DND-41 (cell line): ENCODE data around the gene FAM3B.

ENCODE experiments used
- ATAC-seq: fragments of 200-7000 bp; cut with Tn5 transposase; 3 replicates; pipeline ENCODE4 v1.9.1; 2021; ENCODE audit warnings: low read depth; ENCODE audit not compliant: insufficient read depth
- DNase-seq: peaks from one replicate; pipeline ENCODE4 v3.0.0-alpha.2; 2020
- H2AFZ ChIP-seq: 2 replicates; pipeline ENCODE4 v1.6.0; 2012; ENCODE audit warnings: low read depth, low read length
- H3K27ac ChIP-seq: 2 replicates; pipeline ENCODE4 v1.5.1; 2012; ENCODE audit warnings: low read length, inconsistent platforms
- H3K27me3 ChIP-seq: fragments of 200-600 bp; sonication (generic); 2 replicates; pipeline ENCODE4 v1.6.0; 2012; ENCODE audit warnings: low read length, mild to moderate bottlenecking, inconsistent platforms; ENCODE audit not compliant: insufficient read depth, poor library complexity
- H3K36me3 ChIP-seq: 2 replicates; pipeline ENCODE4 v1.5.1; 2012; ENCODE audit warnings: low read length, inconsistent platforms; ENCODE audit not compliant: insufficient read depth
- H3K4me1 ChIP-seq: 2 replicates; pipeline ENCODE4 v1.5.1; 2012; ENCODE audit warnings: mild to moderate bottlenecking, low read length; ENCODE audit not compliant: insufficient read depth
- H3K4me2 ChIP-seq: 2 replicates; pipeline ENCODE4 v1.6.0; 2012; ENCODE audit warnings: mild to moderate bottlenecking, moderate library complexity, low read length, inconsistent platforms; ENCODE audit not compliant: insufficient read depth
- H3K4me3 ChIP-seq, 2 experiments: fragments of 200-600 bp in 1 of 2; shearing (Covaris generic) in 1 of 2; 2 replicates each; pipeline ENCODE4 v1.5.1; 2012 to 2016; ENCODE audit warnings: inconsistent platforms in 2 of 2, low read length in 2 of 2, mild to moderate bottlenecking in 2 of 2, low read depth in 1 of 2, moderate library complexity in 1 of 2
- H3K79me2 ChIP-seq: 2 replicates; pipeline ENCODE4 v1.6.0; 2012; ENCODE audit warnings: low read length, inconsistent platforms; ENCODE audit not compliant: insufficient read depth
- H3K9ac ChIP-seq: 2 replicates; pipeline ENCODE4 v1.6.0; 2012; ENCODE audit warnings: low read depth, mild to moderate bottlenecking, inconsistent platforms, low read length, moderate library complexity
- H3K9me3 ChIP-seq: 2 replicates; pipeline ENCODE4 v1.5.1; 2012; ENCODE audit warnings: low read length, moderate library complexity, mild to moderate bottlenecking, inconsistent platforms; ENCODE audit not compliant: insufficient read depth, severe bottlenecking
- H4K20me1 ChIP-seq: 2 replicates; pipeline ENCODE4 v1.6.0; 2012; ENCODE audit warnings: low read length; ENCODE audit not compliant: insufficient read depth
- CTCF ChIP-seq: IDR thresholded peaks from 2 replicates; pipeline ENCODE4 v1.5.1; 2012; ENCODE audit warnings: borderline replicate concordance, low read length, moderate library complexity, mild to moderate bottlenecking; ENCODE audit not compliant: poor library complexity, severe bottlenecking; ENCODE audit errors: extremely low read depth
- EZH2 ChIP-seq: IDR thresholded peaks from 3 replicates; pipeline ENCODE4 v1.6.1; 2012; ENCODE audit warnings: borderline replicate concordance, low read depth, mild to moderate bottlenecking, moderate library complexity, low read length, inconsistent platforms; ENCODE audit not compliant: severe bottlenecking

FAM3B gene

GRCh38 chr21:41365377-41366107, 48.9 kb downstream of the FAM3B start:
- H3K79me2 ChIP-seq = peaks cover 7% of the 10 kb centered on the region
- H3K9ac ChIP-seq = no peak overlapping the region
- H4K20me1 ChIP-seq = no peaks in the 10 kb centered on the region
- H3K9me3 ChIP-seq = no peaks in the 10 kb centered on the region
- H3K36me3 ChIP-seq = no peaks in the 10 kb centered on the region
- H3K27me3 ChIP-seq = no peaks in the 10 kb centered on the region
- H3K27ac ChIP-seq = no peak overlapping the region
- DNase-seq (no peak), ATAC-seq (no peak)
- TF ChIP-seq EZH2 (no peak), CTCF (no peak)
- H2AFZ ChIP-seq = no peak overlapping the region
- H3K4me2 ChIP-seq = no peak overlapping the region
- H3K4me3 ChIP-seq = no peak overlapping the region
- peaks cover 58% of the 10 kb centered on the region for H3K4me1 ChIP-seq

GRCh38 chr21:41366522-41367151, 50.0 kb downstream of the FAM3B start:
- H3K4me3 ChIP-seq = no peak overlapping the region
- peaks cover 18% of the 10 kb centered on the region for H3K79me2 ChIP-seq
- no peak for DNase-seq
- TF ChIP-seq CTCF (no peak), EZH2 (no peak)
- no peak overlapping the region for H3K27ac ChIP-seq
- H3K27me3 ChIP-seq = no peaks in the 10 kb centered on the region
- no peaks in the 10 kb centered on the region for H3K9me3 ChIP-seq
- no peaks in the 10 kb centered on the region for H4K20me1 ChIP-seq
- H2AFZ ChIP-seq = no peak overlapping the region
- ATAC-seq = no peak
- H3K4me2 ChIP-seq = no peak overlapping the region
- no peaks in the 10 kb centered on the region for H3K36me3 ChIP-seq
- H3K9ac ChIP-seq = no peak overlapping the region
- peaks cover 60% of the 10 kb centered on the region for H3K4me1 ChIP-seq

- Histone ChIP-seq H3K27me3 (no peaks in the 10 kb centered on the region), H3K9ac (no peak overlapping the region), H3K27ac (no peak overlapping the region), H3K4me1 (peaks cover 61% of the 10 kb centered on the region), H4K20me1 (no peaks in the 10 kb centered on the region), H3K36me3 (no peaks in the 10 kb centered on the region), H3K79me2 (peaks cover 26% of the 10 kb centered on the region), H3K4me3 (no peak overlapping the region), H2AFZ (no peak overlapping the region), H3K9me3 (no peaks in the 10 kb centered on the region), H3K4me2 (no peak overlapping the region)
- TF ChIP-seq CTCF (no peak), EZH2 (no peak)
- DNase-seq (no peak), ATAC-seq (no peak)
Observed at GRCh38 chr21:41367301-41367944, 50.8 kb downstream of the FAM3B start.
